ENCODE results near the gene SLC30A2. TPM values are rescaled to one million over a fixed set of nuclear protein-coding genes. Genes with fewer than 3 reads are reported as not detected.
A peak's percentile ranks its signal among the peaks of the same experiment; 100 is the strongest.

The SLC30A2 gene
- total RNA-seq, 2 donors from 2014 or later, result 0.22 to 0.63 TPM

DNA sequence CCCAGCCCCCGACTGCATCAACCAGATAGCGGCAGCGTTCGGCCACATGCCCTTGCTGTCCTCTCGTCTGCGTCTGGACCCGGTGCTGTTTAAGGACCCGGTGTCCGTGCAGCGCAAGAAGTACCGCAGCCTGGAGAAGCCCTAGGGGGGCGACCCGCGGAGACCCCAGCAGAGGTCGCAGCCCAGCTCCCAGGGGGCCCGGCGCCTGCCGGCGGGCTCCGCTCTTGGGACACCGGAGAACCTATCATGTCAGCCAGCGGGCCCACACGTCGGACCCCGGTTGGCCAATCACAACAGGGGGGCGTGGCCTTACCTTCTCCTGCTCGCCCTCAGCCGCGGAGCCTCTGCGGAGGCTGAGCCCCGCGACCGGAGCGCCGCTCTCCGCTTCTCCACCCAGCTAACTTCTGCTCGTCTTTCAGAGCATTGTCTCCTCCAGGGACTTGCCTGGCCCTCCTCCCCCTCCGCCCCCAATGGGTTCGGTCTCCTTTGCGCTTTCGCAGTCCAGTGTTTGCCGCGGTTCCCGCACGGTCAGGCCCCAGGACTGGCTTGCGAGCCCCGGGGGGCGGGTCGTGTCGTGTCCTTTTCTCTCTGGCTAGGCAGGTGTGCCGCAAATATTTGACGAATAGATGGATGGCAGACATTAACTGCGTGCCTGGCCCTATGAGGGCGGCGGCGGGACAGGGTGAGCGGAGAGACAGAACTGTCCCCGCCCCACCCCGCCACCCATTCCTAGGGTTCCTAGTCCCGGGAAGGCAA, 10.5 kb downstream of the SLC30A2 start:
- H3K27me3 ChIP-seq, result no peaks in the 10 kb centered on the region
- H3K9me3 ChIP-seq, result no peaks in the 10 kb centered on the region
- no peaks in the 10 kb centered on the region for H3K36me3 ChIP-seq
- peaks cover 0 to 17% of the 10 kb centered on the region in 2 donors for H3K4me1 ChIP-seq
- peak overlapping the region; percentile 96 for H3K27ac ChIP-seq
- peak overlapping the region; percentile 72 to 85 for H3K4me3 ChIP-seq
- TF ChIP-seq, protein P1, sequence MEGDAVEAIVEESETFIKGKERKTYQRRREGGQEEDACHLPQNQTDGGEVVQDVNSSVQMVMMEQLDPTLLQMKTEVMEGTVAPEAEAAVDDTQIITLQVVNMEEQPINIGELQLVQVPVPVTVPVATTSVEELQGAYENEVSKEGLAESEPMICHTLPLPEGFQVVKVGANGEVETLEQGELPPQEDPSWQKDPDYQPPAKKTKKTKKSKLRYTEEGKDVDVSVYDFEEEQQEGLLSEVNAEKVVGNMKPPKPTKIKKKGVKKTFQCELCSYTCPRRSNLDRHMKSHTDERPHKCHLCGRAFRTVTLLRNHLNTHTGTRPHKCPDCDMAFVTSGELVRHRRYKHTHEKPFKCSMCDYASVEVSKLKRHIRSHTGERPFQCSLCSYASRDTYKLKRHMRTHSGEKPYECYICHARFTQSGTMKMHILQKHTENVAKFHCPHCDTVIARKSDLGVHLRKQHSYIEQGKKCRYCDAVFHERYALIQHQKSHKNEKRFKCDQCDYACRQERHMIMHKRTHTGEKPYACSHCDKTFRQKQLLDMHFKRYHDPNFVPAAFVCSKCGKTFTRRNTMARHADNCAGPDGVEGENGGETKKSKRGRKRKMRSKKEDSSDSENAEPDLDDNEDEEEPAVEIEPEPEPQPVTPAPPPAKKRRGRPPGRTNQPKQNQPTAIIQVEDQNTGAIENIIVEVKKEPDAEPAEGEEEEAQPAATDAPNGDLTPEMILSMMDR (IDR thresholded peaks at IDR 0.05), result no peak
- DNase-seq (ENCODE audit: low spot score), result peak; percentile 97

DNA sequence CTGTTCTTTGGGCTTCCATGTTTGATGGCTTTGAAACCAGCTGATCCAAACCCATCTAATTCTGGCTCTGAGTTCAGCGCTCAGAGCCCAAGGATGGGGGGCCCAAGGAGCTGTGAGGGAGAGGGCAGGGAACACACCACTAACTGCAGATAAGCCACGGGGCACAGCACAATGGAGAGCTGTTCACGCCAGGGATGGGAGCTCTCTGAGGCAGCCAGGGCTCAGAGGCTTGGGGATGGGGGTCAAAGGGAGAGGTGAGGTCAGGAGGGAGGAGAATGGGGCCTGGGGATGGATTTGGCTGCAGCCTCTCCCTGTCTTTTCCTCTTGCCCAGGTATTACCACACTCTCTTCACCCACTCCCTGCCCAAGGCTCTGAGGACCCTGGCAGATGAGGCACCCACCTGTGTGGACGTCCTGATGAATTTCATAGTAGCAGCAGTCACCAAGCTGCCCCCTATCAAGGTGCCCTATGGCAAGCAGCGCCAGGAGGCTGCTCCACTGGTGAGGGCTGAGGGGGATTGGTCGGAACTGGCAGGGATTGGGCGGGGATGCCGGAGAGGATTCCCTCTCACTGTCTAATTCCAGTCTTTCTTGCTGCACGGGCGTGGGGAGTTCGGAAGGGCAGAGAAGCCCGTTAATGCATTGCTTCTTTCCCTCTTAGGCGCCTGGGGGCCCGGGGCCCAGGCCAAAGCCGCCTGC, 11.3 kb downstream of the SLC30A2 start:
- Histone ChIP-seq H3K4me3 (peak overlapping the region; percentile 72 to 85), H3K27ac (peak overlapping the region; percentile 96), H3K36me3 (no peaks in the 10 kb centered on the region), H3K4me1 (peaks cover 0 to 17% of the 10 kb centered on the region in 2 donors), H3K9me3 (no peaks in the 10 kb centered on the region), H3K27me3 (no peaks in the 10 kb centered on the region)
- no peak for DNase-seq (ENCODE audit: low spot score)
- TF ChIP-seq, protein P1 (IDR thresholded peaks at IDR 0.05), result no peak

DNA sequence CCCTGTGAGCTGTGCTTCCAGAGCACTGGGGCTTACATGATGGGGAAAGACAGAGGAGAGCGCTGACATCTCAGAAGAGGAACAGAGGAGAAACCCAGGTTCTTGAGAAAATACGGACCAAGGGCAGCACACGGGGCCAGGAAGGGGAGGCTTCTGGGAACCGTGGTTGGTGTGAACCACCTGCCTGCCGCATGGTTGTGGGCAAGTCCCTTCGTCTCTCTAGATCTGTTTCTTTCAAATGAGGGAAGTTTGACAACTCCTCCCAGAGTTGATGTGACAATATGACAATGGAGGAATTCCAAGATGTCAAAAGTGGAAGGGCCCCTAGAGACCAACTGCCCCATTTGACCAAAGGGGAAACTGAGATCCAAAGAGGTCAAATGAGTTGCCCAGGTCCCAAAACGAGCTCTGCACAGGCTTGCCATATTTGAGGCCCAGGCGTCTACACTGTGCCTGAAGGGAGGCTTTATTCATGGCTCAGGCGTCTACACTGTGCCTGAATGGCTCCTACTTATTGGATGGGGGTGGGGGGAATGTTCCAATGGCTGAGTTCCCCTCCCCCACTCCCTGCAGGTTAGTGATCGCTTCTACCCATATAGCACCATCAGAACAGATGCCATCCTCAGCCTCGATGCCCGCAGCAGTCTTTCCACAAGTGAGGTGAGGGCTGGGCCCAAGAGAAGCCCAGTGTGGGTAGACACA, 13.1 kb downstream of the SLC30A2 start:
- Histone ChIP-seq H3K27ac (no peak overlapping the region), H3K27me3 (no peaks in the 10 kb centered on the region), H3K4me1 (peaks cover 0 to 17% of the 10 kb centered on the region in 2 donors), H3K36me3 (no peaks in the 10 kb centered on the region), H3K4me3 (no peak overlapping the region), H3K9me3 (no peaks in the 10 kb centered on the region)
- TF ChIP-seq, protein P1 (IDR thresholded peaks at IDR 0.05), result no peak
- DNase-seq (ENCODE audit: low spot score), result no peak

DNA sequence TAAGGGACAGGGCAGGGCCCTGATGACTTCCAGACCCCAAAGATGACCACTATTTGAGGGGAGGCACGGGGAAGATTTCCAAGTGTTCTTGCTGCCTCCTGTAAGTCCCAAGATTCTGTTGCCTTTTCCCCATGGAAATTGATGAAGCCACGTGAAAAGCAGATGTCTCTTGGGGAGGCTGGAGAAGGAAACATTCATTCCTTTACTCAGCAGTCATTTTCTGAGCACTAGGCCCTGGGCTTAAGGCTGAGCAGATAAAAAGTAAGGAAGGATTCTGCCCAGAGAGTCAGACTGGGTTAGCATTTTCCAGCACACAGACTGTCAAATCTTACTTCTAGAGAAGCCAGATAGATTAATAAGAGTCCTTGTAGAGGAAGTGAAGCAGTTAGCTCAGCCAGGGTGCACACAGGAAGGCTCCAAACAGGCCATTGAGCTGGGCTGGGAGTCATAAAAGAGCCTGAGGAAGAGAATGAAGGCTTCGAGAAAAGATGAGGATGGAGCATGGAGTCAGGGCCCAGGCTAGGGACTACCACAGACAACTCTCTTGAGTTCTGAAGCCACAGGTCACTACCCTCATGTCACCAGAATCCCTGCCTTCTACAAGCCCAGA, 14.2 kb downstream of the SLC30A2 start:
- H3K4me3 ChIP-seq, result no peak overlapping the region
- H3K27me3 ChIP-seq, result no peaks in the 10 kb centered on the region
- TF ChIP-seq, protein P1 (IDR thresholded peaks at IDR 0.05), result no peak
- DNase-seq (ENCODE audit: low spot score), result no peak
- peaks cover 0 to 16% of the 10 kb centered on the region in 2 donors for H3K4me1 ChIP-seq
- no peak overlapping the region for H3K27ac ChIP-seq
- H3K9me3 ChIP-seq, result no peaks in the 10 kb centered on the region
- H3K36me3 ChIP-seq, result no peaks in the 10 kb centered on the region

DNA sequence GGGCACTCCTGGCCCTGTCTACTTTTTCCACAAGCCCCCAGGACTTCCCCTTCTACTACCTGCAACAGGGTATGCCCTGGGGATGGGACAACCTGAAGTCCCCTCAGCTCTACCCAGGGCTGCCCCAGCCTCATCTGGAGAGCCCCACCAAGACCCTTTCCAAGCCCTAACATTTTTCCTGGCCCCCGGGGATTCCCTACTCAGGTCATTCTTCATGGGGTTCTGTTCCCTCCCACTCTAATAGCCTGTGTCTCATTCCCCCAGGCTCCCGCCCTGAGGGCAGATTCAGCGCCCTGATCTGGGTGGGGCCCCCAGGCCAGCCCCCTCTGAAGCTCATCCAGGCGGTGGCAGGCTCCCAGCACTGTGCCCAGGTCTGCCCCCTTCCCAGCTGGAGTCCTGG, 14.7 kb downstream of the SLC30A2 start:
- TF ChIP-seq, protein P1 (IDR thresholded peaks at IDR 0.05), result no peak
- no peaks in the 10 kb centered on the region for H3K27me3 ChIP-seq
- DNase-seq (ENCODE audit: low spot score), result no peak
- no peak overlapping the region for H3K27ac ChIP-seq
- H3K4me3 ChIP-seq, result no peak overlapping the region
- peaks cover 0 to 10% of the 10 kb centered on the region in 2 donors for H3K4me1 ChIP-seq
- no peaks in the 10 kb centered on the region for H3K36me3 ChIP-seq
- H3K9me3 ChIP-seq, result no peaks in the 10 kb centered on the region
